Fibroblast of skin of abdomen (primary cell): Measurements from ENCODE around the gene MCM3.
A peak's percentile ranks its signal among the peaks of the same experiment; 100 is the strongest.

Experiments used
- DNase-seq: peaks from one replicate; pipeline ENCODE4 v3.0.0-alpha.2; 2013

MCM3 gene

GRCh38 chr6:52245425-52245824, 39.1 kb downstream of the MCM3 start:
- no peak for DNase-seq

DNA sequence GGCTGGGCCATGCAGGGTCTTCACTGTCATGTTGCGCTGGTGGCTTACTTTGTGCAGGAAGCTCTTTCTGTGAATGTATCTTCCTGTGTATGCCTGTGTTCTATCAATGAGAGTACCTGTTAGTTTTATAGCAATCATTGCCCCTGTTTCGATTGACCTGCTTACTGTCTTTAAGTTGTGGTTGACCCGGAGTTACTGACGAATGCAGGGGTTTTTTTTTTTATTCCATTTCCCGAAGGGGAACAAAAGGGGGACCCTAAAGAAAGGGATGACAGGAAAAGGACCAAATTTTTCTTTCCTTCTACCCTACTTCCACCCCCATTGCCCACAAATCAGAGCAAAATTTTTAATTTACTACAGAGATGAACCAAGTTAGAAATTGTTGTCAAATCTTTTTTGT, 40.1 kb downstream of the MCM3 start, which contains the start of gene IL17F:
Gene IL17F (minus strand): TSS at position 101 of the 400 bp plus-strand sequence. CDS start 71 bp downstream, at position 30.
- DNase-seq: no peak

- DNase-seq: no peak
Observed at GRCh38 chr6:52243282-52243893, 41.2 kb downstream of the MCM3 start.

- DNase-seq: no peak
Observed at GRCh38 chr6:52241819-52242218, 42.7 kb downstream of the MCM3 start.

DNA sequence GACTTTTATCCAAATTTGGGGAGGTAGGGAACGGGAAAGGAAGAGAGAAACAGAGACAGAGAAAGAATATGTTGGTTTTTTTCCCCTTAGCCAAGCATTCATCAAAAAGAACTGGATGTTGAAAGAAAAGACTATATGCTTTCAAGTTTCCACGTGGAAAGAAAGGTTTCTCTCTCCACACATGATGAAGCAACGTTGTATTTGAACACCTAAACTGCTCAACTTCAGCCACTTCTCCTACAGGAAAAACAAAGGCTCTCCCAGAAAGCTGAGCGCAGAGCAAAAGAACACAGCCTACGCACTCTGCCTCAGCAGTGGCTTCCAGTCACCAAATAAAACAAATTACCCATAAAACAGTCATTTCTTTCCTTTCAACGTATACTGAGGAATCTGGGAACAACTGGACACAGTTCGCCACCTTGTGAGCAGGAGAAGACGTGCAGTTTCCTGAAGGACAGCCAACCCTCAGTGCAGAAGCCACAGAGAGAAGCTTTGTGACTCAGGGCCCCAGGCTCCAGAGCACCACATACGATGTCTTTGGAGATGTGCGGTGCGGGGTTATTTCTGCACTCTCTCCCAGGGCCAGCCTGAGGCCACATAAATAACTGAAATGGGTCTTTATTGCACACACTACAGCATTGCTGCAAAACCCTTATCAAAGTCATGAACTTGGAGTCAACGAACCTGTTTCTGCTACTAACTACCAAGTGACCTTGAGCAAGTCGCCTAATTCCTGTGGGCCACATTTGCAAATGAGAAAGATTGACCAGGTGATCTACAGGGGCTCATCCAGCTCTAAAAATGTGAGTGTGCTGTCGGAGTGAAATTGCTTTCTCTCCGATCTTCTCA, 50.3 kb downstream of the MCM3 start:
- peak; percentile 59 for DNase-seq

DNA sequence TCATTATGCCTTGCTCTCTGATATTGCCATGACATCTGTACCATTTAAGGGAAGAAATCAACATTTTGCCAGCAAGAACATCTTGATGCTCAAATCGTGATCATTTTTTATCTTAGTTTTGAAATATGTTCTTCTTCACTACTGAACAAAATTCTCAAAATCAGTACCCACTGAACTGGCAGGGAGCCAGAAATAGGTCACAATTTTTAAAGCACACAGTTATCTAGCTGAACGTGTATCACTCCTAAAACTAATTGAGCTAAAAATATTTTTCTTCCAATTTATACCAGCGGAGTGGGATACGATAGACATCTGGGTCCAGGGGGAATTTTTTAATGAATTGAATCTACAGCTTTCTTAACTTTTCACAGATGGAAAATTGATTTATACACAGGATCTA, 51.5 kb downstream of the MCM3 start:
- DNase-seq: no peak

DNA sequence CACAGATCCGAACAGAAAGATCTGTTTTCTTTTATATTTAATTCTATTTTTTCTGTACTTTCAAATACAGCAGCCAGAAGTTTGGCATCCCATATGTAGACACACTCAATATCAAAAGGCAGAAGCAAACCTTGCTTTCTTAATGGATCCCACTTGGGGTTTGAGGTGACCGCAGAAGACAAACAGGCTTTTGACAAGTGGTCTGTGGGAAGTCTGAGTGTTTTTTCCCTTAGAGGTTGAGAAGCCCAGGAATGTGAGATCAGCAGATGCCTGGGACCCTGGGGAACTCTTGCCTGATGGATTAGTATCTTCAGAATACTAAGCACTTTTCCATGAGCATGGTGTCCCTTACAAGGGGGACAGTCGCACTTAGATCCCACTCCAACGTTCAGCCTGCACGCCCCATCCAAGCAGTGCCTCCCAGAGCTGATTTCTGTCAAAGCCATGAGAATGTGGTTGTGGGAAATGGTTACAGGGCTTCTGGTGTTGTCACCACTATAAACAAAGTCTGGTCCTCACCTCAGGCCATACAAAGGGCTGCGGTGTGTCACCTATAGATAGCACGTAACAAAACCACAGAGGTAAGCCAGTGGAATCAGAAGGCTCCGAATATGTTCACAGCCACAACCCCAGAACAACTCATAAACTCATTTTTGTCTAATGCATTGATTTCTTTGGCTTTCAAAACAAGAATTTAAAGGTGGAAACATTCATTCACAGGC, 53.0 kb downstream of the MCM3 start:
- DNase-seq: peak; percentile 5

GRCh38 chr6:52230685-52231084, 53.9 kb downstream of the MCM3 start:
- no peak for DNase-seq

- no peak for DNase-seq
Observed at GRCh38 chr6:52227495-52227894, 57.0 kb downstream of the MCM3 start.

- DNase-seq: no peak
Observed at GRCh38 chr6:52221302-52221701, 63.2 kb downstream of the MCM3 start.

- DNase-seq: no peak
Observed at GRCh38 chr6:52217761-52218160, 66.8 kb downstream of the MCM3 start.

GRCh38 chr6:52216932-52217575, 67.5 kb downstream of the MCM3 start:
- no peak for DNase-seq

- DNase-seq: no peak
Observed at GRCh38 chr6:52215787-52216186, 68.8 kb downstream of the MCM3 start.
